CD14-positive monocyte (primary cell): ENCODE measurements around the gene GPR158. TPM values are rescaled to one million over a fixed set of nuclear protein-coding genes. Genes with fewer than 3 reads are reported as not detected.

Source experiments
- DNase-seq, 3 donors: peaks; one replicate each; pipeline ENCODE4 v3.0.0-alpha.2; 2011 to 2022
- H2AFZ ChIP-seq: 2 replicates; pipeline ENCODE4 v1.6.0; 2012; ENCODE audit warnings: mild to moderate bottlenecking, low read depth, low read length, inconsistent platforms; ENCODE audit not compliant: insufficient read depth, poor library complexity, severe bottlenecking
- H3K27ac ChIP-seq, 2 donors: 1 replicate in 1 of 2; 2 replicates in 1 of 2; pipeline ENCODE4 v1.5.1; 2012 to 2013; ENCODE audit warnings: low read length in 2 of 2, control low read depth in 1 of 2, inconsistent platforms in 1 of 2, low read depth in 1 of 2, mild to moderate bottlenecking in 1 of 2
- H3K27me3 ChIP-seq, 2 donors: one replicate each; pipeline versions ENCODE4 v1.6.0 to v1.6.1; 2011 to 2013; ENCODE audit warnings: low read length in 2 of 2; ENCODE audit not compliant: control insufficient read depth in 2 of 2, insufficient read depth in 2 of 2
- H3K36me3 ChIP-seq, 2 donors: replicated peaks in 1 of 2; 1 replicate in 1 of 2; 2 replicates in 1 of 2; pipeline versions ENCODE4 v1.5.1 to v1.6.1; 2012 to 2013; ENCODE audit warnings: low read length in 2 of 2, control low read depth in 1 of 2, inconsistent platforms in 1 of 2, mild to moderate bottlenecking in 1 of 2; ENCODE audit not compliant: insufficient read depth in 2 of 2, control insufficient read depth in 1 of 2
- H3K4me1 ChIP-seq, 2 donors: 1 replicate in 1 of 2; 2 replicates in 1 of 2; pipeline versions ENCODE4 v1.5.1 to v1.6.1; 2012 to 2013; ENCODE audit warnings: low read length in 2 of 2, control low read depth in 1 of 2, inconsistent platforms in 1 of 2, mild to moderate bottlenecking in 1 of 2, moderate library complexity in 1 of 2; ENCODE audit not compliant: insufficient read depth in 2 of 2, control insufficient read depth in 1 of 2
- H3K4me2 ChIP-seq: replicated peaks from 2 replicates; pipeline ENCODE3; 2012; ENCODE audit warnings: low read length, moderate library complexity, mild to moderate bottlenecking; ENCODE audit not compliant: poor library complexity, severe bottlenecking; ENCODE audit errors: extremely low read depth
- H3K4me3 ChIP-seq, 3 experiments: fragments of 200-600 bp in 1 of 3; sonication (generic) in 1 of 3; replicated peaks in 1 of 3; 1 replicate in 2 of 3; 2 replicates in 1 of 3; pipeline ENCODE4 v1.5.1; 2011 to 2013; ENCODE audit warnings: low read length in 3 of 3, mild to moderate bottlenecking in 3 of 3, control low read depth in 2 of 3, low read depth in 2 of 3, inconsistent platforms in 1 of 3, moderate library complexity in 1 of 3
- H3K79me2 ChIP-seq: 2 replicates; pipeline ENCODE4 v1.6.0; 2012; ENCODE audit warnings: mild to moderate bottlenecking, control low read depth, inconsistent platforms, low read length, moderate library complexity; ENCODE audit not compliant: insufficient read depth
- H3K9ac ChIP-seq: 2 replicates; pipeline ENCODE4 v1.6.0; 2017; ENCODE audit warnings: low read length, mild to moderate bottlenecking; ENCODE audit not compliant: insufficient read depth, poor library complexity, severe bottlenecking
- H3K9me3 ChIP-seq, 2 donors: replicated peaks in 1 of 2; 1 replicate in 1 of 2; 2 replicates in 1 of 2; pipeline versions ENCODE4 v1.5.1 to v1.6.1; 2012 to 2013; ENCODE audit warnings: low read length in 2 of 2, control low read depth in 1 of 2; ENCODE audit not compliant: control insufficient read depth in 1 of 2, insufficient read depth in 1 of 2
- H4K20me1 ChIP-seq: 2 replicates; pipeline ENCODE4 v1.6.0; 2012; ENCODE audit warnings: mild to moderate bottlenecking, low read length, control low read depth, moderate library complexity; ENCODE audit not compliant: insufficient read depth
- H3K27ac Mint-ChIP-seq, 7 donors: one replicate each; pipeline ENCODE4 v1.8.0; 2020; ENCODE audit warnings: mild to moderate bottlenecking in 7 of 7, mixed read lengths in 7 of 7, moderate library complexity in 6 of 7, inconsistent platforms in 2 of 7
- H3K27me3 Mint-ChIP-seq, 3 donors: one replicate each; pipeline ENCODE4 v1.8.0; 2021 to 2022; ENCODE audit warnings: low read depth in 3 of 3, mild to moderate bottlenecking in 3 of 3, mixed read lengths in 3 of 3, moderate library complexity in 3 of 3, inconsistent platforms in 1 of 3
- H3K36me3 Mint-ChIP-seq, 2 donors: one replicate each; pipeline ENCODE4 v1.8.0; 2020; ENCODE audit warnings: mixed read lengths in 2 of 2, inconsistent platforms in 1 of 2, mild to moderate bottlenecking in 1 of 2
- H3K4me1 Mint-ChIP-seq: one replicate; pipeline ENCODE4 v1.8.0; 2020; ENCODE audit warnings: mild to moderate bottlenecking, mixed read lengths
- H3K4me3 Mint-ChIP-seq, 2 donors: one replicate each; pipeline ENCODE4 v1.8.0; 2020; ENCODE audit warnings: mild to moderate bottlenecking in 2 of 2, mixed read lengths in 2 of 2, moderate library complexity in 1 of 2
- H3K9me3 Mint-ChIP-seq, 7 donors: one replicate each; pipeline ENCODE4 v1.8.0; 2020 to 2022; ENCODE audit warnings: mixed read lengths in 7 of 7, mild to moderate bottlenecking in 6 of 7, moderate library complexity in 6 of 7, inconsistent platforms in 2 of 7
- CTCF ChIP-seq: fragments of 200-600 bp; IDR thresholded peaks from one replicate; pipeline ENCODE4 v1.8.0; 2022; ENCODE audit warnings: antibody characterized with exemption, mild to moderate bottlenecking
- WGBS: methylation state at CpG from one replicate; pipeline ENCODE4 v1.1.5; 2013; ENCODE audit warnings: missing lambda C conversion rate; ENCODE audit not compliant: insufficient coverage; 5-methylcytosine and 5-hydroxymethylcytosine counted together
- intact Hi-C, 2 donors: fragments of 100-400 bp; cut with micrococcal nuclease; formaldehyde crosslinking; loops; one replicate each; pipeline versions ENCODE4 v1.15.0 to v1.15.1; 2023
- polyA plus RNA-seq, 3 donors: library from polyadenylated mRNA; depleted of rRNA in 1 of 3; unstranded in 2 of 3; stranded (reverse) in 1 of 3; fragments of 300-500 nt in 2 of 3; fragments of >200 nt in 1 of 3; fragmentation: Illumina TruSeq in 2 of 3; gene quantifications; 1 replicate in 2 of 3; 2 replicates in 1 of 3; pipeline ENCODE4 v1.2.3, GENCODE V29; 2012 to 2021

GPR158 gene
- polyA plus RNA-seq, 3 donors = not detected

GRCh38 chr10:25555865-25556264, 381.1 kb downstream of the GPR158 start:
- 89% methylated on average over 3 of the region's 5 CpGs for WGBS
- no peak overlapping the region for H3K27ac Mint-ChIP-seq

GRCh38 chr10:25556457-25556856, 381.7 kb downstream of the GPR158 start:
- Histone ChIP-seq H2AFZ (no peak overlapping the region), H3K4me2 (no peak overlapping the region)

More at GRCh38 chr10:25555865-25556264, 381.1 kb downstream of the GPR158 start:
- Mint-ChIP-seq H3K36me3 (no peaks in the 10 kb centered on the region), H3K27me3 (no peaks in the 10 kb centered on the region), H3K9me3 (no peaks in the 10 kb centered on the region), H3K4me1 (no peaks in the 10 kb centered on the region), H3K4me3 (no peak overlapping the region)
- no peaks in the 10 kb centered on the region for H3K4me1 ChIP-seq
- H3K27me3 ChIP-seq = no peaks in the 10 kb centered on the region
- no peaks in the 10 kb centered on the region for H3K79me2 ChIP-seq
- no peak overlapping the region for H3K9ac ChIP-seq
- no peak for DNase-seq
- no peaks in the 10 kb centered on the region for H4K20me1 ChIP-seq
- H2AFZ ChIP-seq = no peak overlapping the region
- no peaks in the 10 kb centered on the region for H3K9me3 ChIP-seq
- intact Hi-C loops = no loop called here
- H3K36me3 ChIP-seq = no peaks in the 10 kb centered on the region
- no peak overlapping the region for H3K27ac ChIP-seq
- H3K4me3 ChIP-seq = no peak overlapping the region
- no peak for TF ChIP-seq CTCF
- no peak overlapping the region for H3K4me2 ChIP-seq

More at GRCh38 chr10:25556457-25556856, 381.7 kb downstream of the GPR158 start:
- H3K27ac Mint-ChIP-seq = no peak overlapping the region
- no peaks in the 10 kb centered on the region for H3K9me3 Mint-ChIP-seq
- Histone ChIP-seq H3K27me3 (no peaks in the 10 kb centered on the region), H3K27ac (no peak overlapping the region), H3K36me3 (no peaks in the 10 kb centered on the region), H3K9me3 (no peaks in the 10 kb centered on the region), H3K79me2 (no peaks in the 10 kb centered on the region), H4K20me1 (no peaks in the 10 kb centered on the region), H3K9ac (no peak overlapping the region), H3K4me1 (no peaks in the 10 kb centered on the region), H3K4me3 (no peak overlapping the region)
- intact Hi-C loops = no loop called here
- no peaks in the 10 kb centered on the region for H3K4me1 Mint-ChIP-seq
- no CpG with 5 or more reads among the region's 5 CpGs for WGBS
- no peak for DNase-seq
- H3K27me3 Mint-ChIP-seq = no peaks in the 10 kb centered on the region
- H3K36me3 Mint-ChIP-seq = no peaks in the 10 kb centered on the region
- TF ChIP-seq CTCF = no peak
- no peak overlapping the region for H3K4me3 Mint-ChIP-seq
